Naive thymus-derived CD4-positive, alpha-beta T cell (primary cell): ENCODE data around the gene ATP9B. TPM values are rescaled to one million over a fixed set of nuclear protein-coding genes. Genes with fewer than 3 reads are reported as not detected.

ENCODE experiments used
- ATAC-seq: fragments of 150-1000 bp; cut with Tn5 transposase; 2 replicates; pipeline ENCODE4 v1.10.0; 2021; ENCODE audit warnings: mild to moderate bottlenecking, moderate library complexity
- CTCF ChIA-PET: fragments of 350-600 bp; sonication (Branson Sonifier 250); formaldehyde crosslinking; loops from one replicate; lab custom pipeline; 2021; ENCODE audit warnings: antibody characterized with exemption; lab: Charles Lee
- POLR2A ChIA-PET: fragments of 350-600 bp; sonication (Branson Sonifier 250); formaldehyde crosslinking; loops from one replicate; lab custom pipeline; 2021; ENCODE audit warnings: antibody characterized with exemption, inconsistent platforms; lab: Charles Lee
- DNase-seq, 9 donors: peaks; one replicate each; pipeline versions ENCODE4 v3.0.0 to v3.0.0-alpha.2; 2020 to 2022; ENCODE audit warnings: mixed read lengths in 1 of 9
- H3K27ac ChIP-seq: one replicate; pipeline ENCODE4 v1.7.0; 2013; ENCODE audit warnings: mild to moderate bottlenecking, low read depth, low read length, moderate library complexity
- H3K27me3 ChIP-seq, 2 donors: one replicate each; pipeline ENCODE4 v1.7.0; 2013; ENCODE audit warnings: low read length in 2 of 2, mild to moderate bottlenecking in 2 of 2, moderate library complexity in 2 of 2; ENCODE audit not compliant: control insufficient read depth in 2 of 2, insufficient read depth in 2 of 2
- H3K36me3 ChIP-seq, 3 experiments: 1 replicate in 2 of 3; 2 replicates in 1 of 3; pipeline ENCODE4 v1.7.0; 2013; ENCODE audit warnings: low read length in 3 of 3, mild to moderate bottlenecking in 3 of 3, moderate library complexity in 1 of 3; ENCODE audit not compliant: insufficient read depth in 3 of 3, control insufficient read depth in 2 of 3
- H3K4me1 ChIP-seq, 2 donors: one replicate each; pipeline ENCODE4 v1.7.0; 2013; ENCODE audit warnings: low read length in 2 of 2, mild to moderate bottlenecking in 2 of 2, moderate library complexity in 1 of 2; ENCODE audit not compliant: control insufficient read depth in 2 of 2, insufficient read depth in 2 of 2
- H3K4me3 ChIP-seq: 2 replicates; pipeline ENCODE4 v1.7.0; 2013; ENCODE audit warnings: mild to moderate bottlenecking, low read length
- H3K9me3 ChIP-seq, 3 experiments: 1 replicate in 2 of 3; 2 replicates in 1 of 3; pipeline ENCODE4 v1.7.0; 2013; ENCODE audit warnings: low read length in 3 of 3; ENCODE audit not compliant: control insufficient read depth in 2 of 3
- H3K27ac Mint-ChIP-seq, 9 donors: one replicate each; pipeline ENCODE4 v1.8.0; 2020 to 2022; ENCODE audit warnings: mixed read lengths in 9 of 9, mild to moderate bottlenecking in 8 of 9, moderate library complexity in 5 of 9, inconsistent platforms in 2 of 9
- H3K27me3 Mint-ChIP-seq, 5 donors: one replicate each; pipeline ENCODE4 v1.8.0; 2021 to 2022; ENCODE audit warnings: mixed read lengths in 5 of 5, mild to moderate bottlenecking in 1 of 5
- H3K36me3 Mint-ChIP-seq, 5 donors: one replicate each; pipeline ENCODE4 v1.8.0; 2020 to 2022; ENCODE audit warnings: mixed read lengths in 5 of 5, mild to moderate bottlenecking in 3 of 5, inconsistent platforms in 1 of 5
- H3K4me1 Mint-ChIP-seq, 7 donors: one replicate each; pipeline ENCODE4 v1.8.0; 2020 to 2022; ENCODE audit warnings: mixed read lengths in 7 of 7, mild to moderate bottlenecking in 3 of 7, inconsistent platforms in 1 of 7
- H3K4me3 Mint-ChIP-seq, 10 donors: one replicate each; pipeline ENCODE4 v1.8.0; 2020 to 2022; ENCODE audit warnings: mild to moderate bottlenecking in 10 of 10, mixed read lengths in 10 of 10, moderate library complexity in 6 of 10, inconsistent platforms in 2 of 10
- H3K9me3 Mint-ChIP-seq, 11 donors: one replicate each; pipeline ENCODE4 v1.8.0; 2020 to 2022; ENCODE audit warnings: mixed read lengths in 11 of 11, mild to moderate bottlenecking in 4 of 11, inconsistent platforms in 1 of 11, moderate library complexity in 1 of 11
- intact Hi-C, 2 donors: fragments of 100-400 bp; cut with micrococcal nuclease; formaldehyde crosslinking; loops; one replicate each; pipeline ENCODE4 v1.15.1; 2023
- polyA plus RNA-seq, 2 donors: library from polyadenylated mRNA; unstranded; fragments of 300-500 nt; fragmentation: Illumina TruSeq; gene quantifications; one replicate each; pipeline ENCODE4 v1.2.3, GENCODE V29; 2021
- total RNA-seq, 6 experiments: library from RNA in 5 of 6; stranded (reverse) in 5 of 6; gene quantifications; 1 replicate in 5 of 6; 2 replicates in 1 of 6; pipeline ENCODE4 v1.2.3 and lab custom pipeline; 2021 to 2026

Gene ATP9B
- total and polyA plus RNA-seq, 7 experiments from 2014 or later = 21.3 to 90.5 (median 79.4) TPM

DNA sequence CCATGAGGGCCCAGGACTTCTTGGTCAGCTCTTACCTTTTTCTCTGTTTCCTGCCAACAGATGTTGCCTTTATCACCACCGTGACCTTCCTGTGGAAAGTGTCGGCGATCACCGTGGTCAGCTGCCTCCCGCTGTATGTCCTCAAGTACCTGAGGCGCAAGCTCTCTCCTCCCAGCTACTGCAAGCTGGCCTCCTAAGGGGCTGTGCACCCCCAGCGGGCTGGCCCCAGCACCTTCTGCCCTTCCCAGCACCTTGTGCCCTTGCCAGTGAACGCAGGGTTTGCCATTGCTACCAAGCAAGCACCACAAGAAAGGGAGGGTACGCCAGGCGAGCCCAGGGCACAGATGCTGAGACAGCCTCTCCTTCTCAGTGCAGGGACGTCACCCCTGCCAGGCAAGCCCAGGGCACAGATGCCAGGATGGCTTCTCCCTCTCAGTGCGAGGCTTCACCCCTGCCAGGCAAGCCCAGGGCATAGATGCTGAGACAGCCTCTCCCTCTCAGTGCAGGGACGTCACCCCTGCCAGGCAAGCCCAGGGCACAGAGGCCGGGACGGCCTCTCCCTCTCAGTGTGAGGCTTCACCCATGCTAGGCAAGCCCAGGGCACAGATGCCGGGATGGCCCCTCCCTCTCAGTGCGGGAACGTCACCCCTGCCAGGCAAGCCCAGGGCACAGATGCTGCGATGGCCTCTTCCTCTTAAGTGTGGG lies 308.1 kb downstream of the ATP9B start:
- intact Hi-C loops = loop anchor here in 1 of 2 donors (10.0 kb wide), 1 partner anchor 777 kb away; no protein-coding TSS in a partner anchor
- Mint-ChIP-seq H3K27me3 (no peaks in the 10 kb centered on the region), H3K4me1 (peaks cover 4 to 9% (median 9%) of the 10 kb centered on the region in 7 donors), H3K27ac (no peak overlapping the region), H3K9me3 (no peaks in the 10 kb centered on the region), H3K36me3 (peaks cover 1 to 21% (median 5%) of the 10 kb centered on the region in 5 donors), H3K4me3 (no peak overlapping the region)
- ATAC-seq (no peak), DNase-seq (no peak)
- Histone ChIP-seq H3K27me3 (no peaks in the 10 kb centered on the region), H3K36me3 (peaks cover 0 to 41% (median 0%) of the 10 kb centered on the region in 3 experiments), H3K4me1 (peaks cover 6 to 7% of the 10 kb centered on the region in 2 donors), H3K9me3 (no peaks in the 10 kb centered on the region), H3K27ac (no peak overlapping the region), H3K4me3 (no peak overlapping the region)
- ChIA-PET CTCF (interaction anchor here (0.6 to 5.6 kb wide), 9 partner anchors 62 to 442 kb away, joined by 3 to 60 read pairs (median 3); no protein-coding TSS in a partner anchor), POLR2A (interaction anchor here (0.6 to 1.5 kb wide), 2 partner anchors 13 to 20 kb away, joined by 3 read pairs; no protein-coding TSS in a partner anchor)

GRCh38 chr18:79378536-79379250 lies 309.5 kb downstream of the ATP9B start:
- peaks cover 1 to 20% (median 5%) of the 10 kb centered on the region in 5 donors for H3K36me3 Mint-ChIP-seq
- no peaks in the 10 kb centered on the region for H3K27me3 Mint-ChIP-seq
- Histone ChIP-seq H3K9me3 (no peaks in the 10 kb centered on the region), H3K36me3 (peaks cover 0 to 39% (median 0%) of the 10 kb centered on the region in 3 experiments), H3K27ac (no peak overlapping the region), H3K4me1 (peaks cover 6 to 7% of the 10 kb centered on the region in 2 donors), H3K4me3 (no peak overlapping the region), H3K27me3 (no peaks in the 10 kb centered on the region)
- intact Hi-C loops = loop anchor here (1.0 to 10.0 kb wide), 4 partner anchors 146 to 776 kb away; no protein-coding TSS in a partner anchor
- DNase-seq (peak; percentile 67 to 87 (median 78)), ATAC-seq (peak; percentile 95)
- H3K9me3 Mint-ChIP-seq = peaks cover 0 to 1% (median 0%) of the 10 kb centered on the region in 11 donors
- H3K4me3 Mint-ChIP-seq = peak overlapping the region in 2 of 10 donors; percentile 11 to 50
- ChIA-PET POLR2A (interaction anchor here (1.5 kb wide), 1 partner anchor 19 kb away, joined by 3 read pairs; no protein-coding TSS in a partner anchor), CTCF (interaction anchor here (0.7 to 5.6 kb wide), 13 partner anchors 11 to 469 kb away, joined by 3 to 60 read pairs (median 5); no protein-coding TSS in a partner anchor)
- H3K27ac Mint-ChIP-seq = peak overlapping the region in 7 of 9 donors; percentile 18 to 77 (median 63)
- peaks cover 4 to 9% (median 9%) of the 10 kb centered on the region in 7 donors for H3K4me1 Mint-ChIP-seq

DNA sequence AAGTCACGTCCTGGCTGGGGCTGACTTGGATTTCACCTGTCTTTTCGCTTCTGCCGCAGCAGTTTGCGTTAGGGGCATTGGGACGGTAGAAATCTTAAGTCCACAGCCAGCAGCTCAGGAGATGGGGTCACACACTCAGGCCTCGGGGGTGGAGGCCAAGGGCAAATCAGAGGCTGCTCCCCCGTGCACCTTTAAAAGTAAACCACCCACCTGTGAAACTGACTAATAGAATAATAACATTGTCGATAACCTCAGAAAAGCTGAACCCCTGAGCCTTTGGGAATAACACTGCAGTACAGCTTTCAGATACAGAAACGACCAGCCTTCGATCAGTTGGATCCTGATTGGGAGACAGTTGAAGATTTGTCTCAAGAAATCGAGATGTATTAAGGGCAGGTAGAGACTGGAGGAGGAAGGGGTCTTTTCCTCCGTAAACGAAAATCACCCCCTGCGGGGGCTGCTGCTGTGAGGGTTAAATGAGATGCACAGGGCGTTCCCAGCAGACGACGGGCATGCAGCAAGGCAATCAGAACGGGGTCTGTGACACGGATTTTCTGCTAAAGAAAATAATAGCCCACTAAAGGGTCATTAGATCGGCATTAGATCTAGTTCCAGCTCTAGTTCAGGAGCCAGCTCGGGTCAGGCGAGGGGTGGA lies 310.2 kb downstream of the ATP9B start:
- Histone ChIP-seq H3K27ac (no peak overlapping the region), H3K27me3 (no peaks in the 10 kb centered on the region), H3K36me3 (peaks cover 0 to 34% (median 0%) of the 10 kb centered on the region in 3 experiments), H3K9me3 (no peaks in the 10 kb centered on the region), H3K4me3 (no peak overlapping the region), H3K4me1 (peaks cover 6 to 7% of the 10 kb centered on the region in 2 donors)
- H3K36me3 Mint-ChIP-seq = peaks cover 1 to 17% (median 5%) of the 10 kb centered on the region in 5 donors
- ChIA-PET CTCF (interaction anchor here (0.7 to 5.6 kb wide), 13 partner anchors 11 to 267 kb away, joined by 3 to 60 read pairs (median 6); no protein-coding TSS in a partner anchor), POLR2A (interaction anchor here (0.8 kb wide), 1 partner anchor 808 kb away, joined by 3 read pairs; no protein-coding TSS in a partner anchor)
- H3K27ac Mint-ChIP-seq = peak overlapping the region in 6 of 9 donors; percentile 60 to 76 (median 68)
- ATAC-seq = no peak
- H3K27me3 Mint-ChIP-seq = no peaks in the 10 kb centered on the region
- DNase-seq = no peak
- intact Hi-C loops = loop anchor here (1.0 to 10.0 kb wide), 4 partner anchors 145 to 775 kb away; no protein-coding TSS in a partner anchor
- H3K4me1 Mint-ChIP-seq = peaks cover 4 to 10% (median 9%) of the 10 kb centered on the region in 7 donors
- peak overlapping the region in 2 of 10 donors; percentile 11 to 50 for H3K4me3 Mint-ChIP-seq
- peaks cover 0 to 1% (median 0%) of the 10 kb centered on the region in 11 donors for H3K9me3 Mint-ChIP-seq

- no peak for ATAC-seq
- POLR2A ChIA-PET = interaction anchor here (0.8 kb wide), 1 partner anchor 807 kb away, joined by 3 read pairs; no protein-coding TSS in a partner anchor
- CTCF ChIA-PET = interaction anchor here (0.7 to 5.6 kb wide), 16 partner anchors 10 to 280 kb away, joined by 3 to 60 read pairs (median 6); no protein-coding TSS in a partner anchor
Observed at GRCh38 chr18:79379931-79380815, 311.0 kb downstream of the ATP9B start.

More at GRCh38 chr18:79379931-79380815, 311.0 kb downstream of the ATP9B start:
- DNase-seq = no peak
- peaks cover 0 to 1% (median 0%) of the 10 kb centered on the region in 11 donors for H3K9me3 Mint-ChIP-seq
- Histone ChIP-seq H3K36me3 (peaks cover 0 to 26% (median 0%) of the 10 kb centered on the region in 3 experiments), H3K4me1 (peaks cover 6 to 7% of the 10 kb centered on the region in 2 donors), H3K27me3 (no peaks in the 10 kb centered on the region), H3K27ac (no peak overlapping the region), H3K9me3 (no peaks in the 10 kb centered on the region), H3K4me3 (no peak overlapping the region)
- intact Hi-C loops = loop anchor here (1.0 to 10.0 kb wide), 5 partner anchors 12 to 775 kb away; no protein-coding TSS in a partner anchor
- H3K27me3 Mint-ChIP-seq = no peaks in the 10 kb centered on the region
- no peak overlapping the region for H3K4me3 Mint-ChIP-seq
- peaks cover 4 to 12% (median 9%) of the 10 kb centered on the region in 7 donors for H3K4me1 Mint-ChIP-seq
- peaks cover 0 to 17% (median 3%) of the 10 kb centered on the region in 5 donors for H3K36me3 Mint-ChIP-seq
- peak overlapping the region in 2 of 9 donors; percentile 18 to 74 for H3K27ac Mint-ChIP-seq
